Vagina (tissue), 2 donors: Measurements from ENCODE around the gene SAMD4A. TPM values are rescaled to one million over a fixed set of nuclear protein-coding genes. Genes with fewer than 3 reads are reported as not detected.

Experiments
- DNase-seq, 2 donors: peaks; one replicate each; pipeline ENCODE4 v3.0.0-alpha.2; 2017; ENCODE audit errors: extremely low spot score in 2 of 2
- H3K27ac ChIP-seq: fragments of 200-600 bp; sonication (generic); one replicate; pipeline ENCODE4 v1.5.1; 2019
- H3K27me3 ChIP-seq: fragments of 200-600 bp; sonication (generic); one replicate; pipeline ENCODE4 v1.5.1; 2019
- H3K36me3 ChIP-seq, 2 donors: fragments of 200-600 bp; sonication (generic); one replicate each; pipeline ENCODE4 v1.5.1; 2017 to 2019
- H3K4me1 ChIP-seq: fragments of 200-600 bp; sonication (generic); one replicate; pipeline ENCODE4 v1.5.1; 2019
- H3K4me3 ChIP-seq, 2 donors: fragments of 200-600 bp; sonication (generic); 1 replicate in 1 of 2; 2 replicates in 1 of 2; pipeline ENCODE4 v1.5.1; 2016 to 2019
- H3K9me3 ChIP-seq: fragments of 200-600 bp; sonication (generic); one replicate; pipeline ENCODE4 v1.5.1; 2019
- CTCF ChIP-seq, 3 experiments: fragments of 450-650 bp in 2 of 3; fragments of 200-600 bp in 1 of 3; sonication (generic) in 1 of 3; IDR thresholded peaks; one replicate each; pipeline ENCODE4 v1.5.1; 2017 to 2019; ENCODE audit warnings: antibody characterized with exemption in 3 of 3, mild to moderate bottlenecking in 2 of 3, moderate library complexity in 2 of 3
- POLR2A ChIP-seq, 2 donors: fragments of 450-650 bp; IDR thresholded peaks; one replicate each; pipeline ENCODE4 v1.6.1; 2017; ENCODE audit warnings: antibody characterized with exemption in 2 of 2, mild to moderate bottlenecking in 2 of 2, moderate library complexity in 2 of 2
- POLR2AphosphoS5 ChIP-seq, 2 donors: sonication (generic); formaldehyde crosslinking; IDR thresholded peaks; one replicate each; pipeline ENCODE4 v1.9.0; 2017; ENCODE audit warnings: antibody characterized with exemption in 2 of 2, mild to moderate bottlenecking in 2 of 2, low read depth in 1 of 2; ENCODE audit not compliant: insufficient read depth in 1 of 2
- intact Hi-C: fragments of 100-400 bp; cut with DNase I; formaldehyde crosslinking; loops from one replicate; pipeline ENCODE4 v1.15.1; 2023
- total RNA-seq: library from RNA; depleted of rRNA; stranded (reverse); fragments of >200 nt; gene quantifications from one replicate; pipeline ENCODE4 v1.2.3, GENCODE V29; 2016

The SAMD4A gene
- total RNA-seq, 1 donor from 2014 or later = 43.0 TPM

GRCh38 chr14:54591461-54591860 is 24.5 kb downstream of the SAMD4A start:
- Histone ChIP-seq H3K4me3 (no peak overlapping the region), H3K36me3 (no peaks in the 10 kb centered on the region), H3K4me1 (peaks cover 34% of the 10 kb centered on the region), H3K27ac (no peak overlapping the region), H3K9me3 (no peaks in the 10 kb centered on the region), H3K27me3 (no peaks in the 10 kb centered on the region)
- intact Hi-C loops = no loop called here
- TF ChIP-seq POLR2AphosphoS5 (IDR thresholded peaks at IDR 0.05; ENCODE audit: insufficient read depth in 1 of 2, low read depth in 1 of 2) = no peak
- TF ChIP-seq POLR2A (IDR thresholded peaks at IDR 0.05) = no peak
- no peak for TF ChIP-seq CTCF (IDR thresholded peaks at IDR 0.05)
- no peak for DNase-seq

- H3K9me3 ChIP-seq = no peaks in the 10 kb centered on the region
- H3K36me3 ChIP-seq = no peaks in the 10 kb centered on the region
- H3K27ac ChIP-seq = no peak overlapping the region
- no peak for DNase-seq
- H3K27me3 ChIP-seq = no peaks in the 10 kb centered on the region
- TF ChIP-seq POLR2A (IDR thresholded peaks at IDR 0.05) = no peak
- intact Hi-C loops = no loop called here
- peaks cover 34% of the 10 kb centered on the region for H3K4me1 ChIP-seq
- no peak overlapping the region for H3K4me3 ChIP-seq
Observed at GRCh38 chr14:54591866-54592265, 24.9 kb downstream of the SAMD4A start.

GRCh38 chr14:54593860-54594259 is 26.9 kb downstream of the SAMD4A start:
- no peaks in the 10 kb centered on the region for H3K36me3 ChIP-seq
- DNase-seq = no peak
- intact Hi-C loops = no loop called here
- TF ChIP-seq CTCF (IDR thresholded peaks at IDR 0.05) (no peak), POLR2A (IDR thresholded peaks at IDR 0.05) (no peak), POLR2AphosphoS5 (IDR thresholded peaks at IDR 0.05; ENCODE audit: insufficient read depth in 1 of 2, low read depth in 1 of 2) (no peak)
- H3K4me3 ChIP-seq = no peak overlapping the region
- no peak overlapping the region for H3K27ac ChIP-seq
- H3K9me3 ChIP-seq = no peaks in the 10 kb centered on the region
- H3K4me1 ChIP-seq = peaks cover 42% of the 10 kb centered on the region
- H3K27me3 ChIP-seq = no peaks in the 10 kb centered on the region

GRCh38 chr14:54594537-54594936 is 27.6 kb downstream of the SAMD4A start:
- DNase-seq = no peak
- TF ChIP-seq POLR2A (IDR thresholded peaks at IDR 0.05) (no peak), POLR2AphosphoS5 (IDR thresholded peaks at IDR 0.05; ENCODE audit: insufficient read depth in 1 of 2, low read depth in 1 of 2) (no peak), CTCF (IDR thresholded peaks at IDR 0.05) (no peak)
- no peak overlapping the region for H3K27ac ChIP-seq
- no peaks in the 10 kb centered on the region for H3K9me3 ChIP-seq
- H3K27me3 ChIP-seq = no peaks in the 10 kb centered on the region
- no peak overlapping the region for H3K4me3 ChIP-seq
- intact Hi-C loops = no loop called here
- H3K4me1 ChIP-seq = peaks cover 45% of the 10 kb centered on the region
- H3K36me3 ChIP-seq = no peaks in the 10 kb centered on the region

- Histone ChIP-seq H3K36me3 (no peaks in the 10 kb centered on the region), H3K27ac (no peak overlapping the region), H3K27me3 (no peaks in the 10 kb centered on the region), H3K4me3 (no peak overlapping the region), H3K4me1 (peaks cover 36% of the 10 kb centered on the region), H3K9me3 (no peaks in the 10 kb centered on the region)
- TF ChIP-seq CTCF (IDR thresholded peaks at IDR 0.05) (no peak), POLR2A (IDR thresholded peaks at IDR 0.05) (no peak), POLR2AphosphoS5 (IDR thresholded peaks at IDR 0.05; ENCODE audit: insufficient read depth in 1 of 2, low read depth in 1 of 2) (no peak)
- no peak for DNase-seq
- intact Hi-C loops = no loop called here
Observed at GRCh38 chr14:54597795-54598443, 31.0 kb downstream of the SAMD4A start.
